Measurements from ENCODE around the gene POLR3C.

The POLR3C gene

GRCh38 chr1:145886816-145887215 lies 62.8 kb downstream of the POLR3C start:
- TF ChIP-seq FOXP2 (optimal IDR thresholded peaks at IDR 0.05; ENCODE audit: borderline replicate concordance, extremely low read depth, extremely low read length, insufficient read depth) (no peak), TAF1 (IDR thresholded peaks at IDR 0.05; ENCODE audit: borderline replicate concordance, insufficient read depth, low read length) (no peak), POLR2AphosphoS5 (IDR thresholded peaks at IDR 0.05; ENCODE audit: low read depth, low read length) (no peak), SIN3A (IDR thresholded peaks at IDR 0.05; ENCODE audit: borderline replicate concordance, insufficient read depth, low read length) (no peak), REST (IDR thresholded peaks at IDR 0.05; ENCODE audit: insufficient read depth in 1 of 2, low read depth in 2 of 2, low read length in 2 of 2) (no peak)

GRCh38 chr1:145887631-145888030 lies 63.6 kb downstream of the POLR3C start:
- TF ChIP-seq POLR2AphosphoS5 (IDR thresholded peaks at IDR 0.05; ENCODE audit: low read depth, low read length) = no peak
- TF ChIP-seq SIN3A (IDR thresholded peaks at IDR 0.05; ENCODE audit: borderline replicate concordance, insufficient read depth, low read length) = no peak
- TF ChIP-seq FOXP2 (optimal IDR thresholded peaks at IDR 0.05; ENCODE audit: borderline replicate concordance, extremely low read depth, extremely low read length, insufficient read depth) = no peak
- no peak for TF ChIP-seq TAF1 (IDR thresholded peaks at IDR 0.05; ENCODE audit: borderline replicate concordance, insufficient read depth, low read length)
- TF ChIP-seq REST (IDR thresholded peaks at IDR 0.05; ENCODE audit: insufficient read depth in 1 of 2, low read depth in 2 of 2, low read length in 2 of 2) = no peak

GRCh38 chr1:145889722-145890121 lies 65.7 kb downstream of the POLR3C start:
- TF ChIP-seq POLR2AphosphoS5 (IDR thresholded peaks at IDR 0.05; ENCODE audit: low read depth, low read length) (no peak), TAF1 (IDR thresholded peaks at IDR 0.05; ENCODE audit: borderline replicate concordance, insufficient read depth, low read length) (no peak), REST (IDR thresholded peaks at IDR 0.05; ENCODE audit: insufficient read depth in 1 of 2, low read depth in 2 of 2, low read length in 2 of 2) (no peak), FOXP2 (optimal IDR thresholded peaks at IDR 0.05; ENCODE audit: borderline replicate concordance, extremely low read depth, extremely low read length, insufficient read depth) (no peak), SIN3A (IDR thresholded peaks at IDR 0.05; ENCODE audit: borderline replicate concordance, insufficient read depth, low read length) (no peak)

GRCh38 chr1:145891143-145891542 lies 67.1 kb downstream of the POLR3C start:
- TF ChIP-seq POLR2AphosphoS5 (IDR thresholded peaks at IDR 0.05; ENCODE audit: low read depth, low read length) (no peak), TAF1 (IDR thresholded peaks at IDR 0.05; ENCODE audit: borderline replicate concordance, insufficient read depth, low read length) (no peak), SIN3A (IDR thresholded peaks at IDR 0.05; ENCODE audit: borderline replicate concordance, insufficient read depth, low read length) (no peak), REST (IDR thresholded peaks at IDR 0.05; ENCODE audit: insufficient read depth in 1 of 2, low read depth in 2 of 2, low read length in 2 of 2) (no peak), FOXP2 (optimal IDR thresholded peaks at IDR 0.05; ENCODE audit: borderline replicate concordance, extremely low read depth, extremely low read length, insufficient read depth) (no peak)
